HG03039 (cell line): ENCODE data around the gene RMI2.
A peak's percentile ranks its signal among the peaks of the same experiment; 100 is the strongest.
"Not testable (repeated sequence)": the region's sequence is repeated elsewhere in the genome, so short reads cannot be mapped to it uniquely, and the experiment has no call there.

Source experiments
- ATAC-seq: cut with Tn5 transposase; IDR thresholded peaks from one replicate; pipeline ENCODE4 v1.9.1; 2021; ENCODE audit warnings: mild to moderate bottlenecking, moderate library complexity; ENCODE audit not compliant: unreplicated experiment

Gene RMI2

DNA sequence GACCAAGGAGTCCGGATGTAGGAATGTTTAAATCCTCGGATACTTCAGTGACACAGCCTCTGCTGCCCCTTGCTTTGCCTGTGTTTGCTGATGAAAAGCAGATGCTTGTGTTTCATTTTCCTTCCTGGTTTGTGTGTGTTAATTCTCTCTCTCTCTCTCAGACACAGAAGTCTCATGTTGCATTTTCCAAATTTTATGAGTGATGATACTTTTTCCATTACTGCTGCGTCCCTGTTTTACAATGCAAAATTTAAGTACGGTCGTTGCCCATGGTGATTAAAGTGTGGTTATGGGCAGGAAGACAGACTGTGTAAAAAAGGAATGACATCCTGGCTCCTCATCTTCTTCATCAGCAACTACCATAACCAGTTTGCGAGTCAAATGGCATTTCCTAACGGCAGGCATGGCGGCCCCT lies 5.7 kb downstream of the RMI2 start:
- ATAC-seq: no peak

DNA sequence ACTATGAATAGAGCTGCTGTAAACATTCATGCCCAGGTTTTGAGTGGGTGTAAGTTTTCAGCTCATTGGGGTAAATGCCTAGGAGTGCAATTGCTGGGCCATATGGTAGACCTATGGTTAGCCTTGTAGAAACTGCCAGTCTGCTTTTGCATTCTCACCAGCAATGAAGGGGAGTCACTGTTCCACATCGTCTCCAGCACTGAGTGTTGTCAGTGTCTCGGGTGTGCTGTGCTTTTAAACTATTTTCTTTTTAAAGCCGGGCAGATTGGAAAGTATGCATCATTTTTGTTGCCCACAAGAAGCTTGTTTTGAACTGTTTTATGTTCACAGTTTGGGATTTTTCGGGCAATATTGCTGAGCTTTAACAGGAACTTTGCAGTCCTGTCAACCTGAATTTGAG lies 7.9 kb downstream of the RMI2 start:
- no peak for ATAC-seq

DNA sequence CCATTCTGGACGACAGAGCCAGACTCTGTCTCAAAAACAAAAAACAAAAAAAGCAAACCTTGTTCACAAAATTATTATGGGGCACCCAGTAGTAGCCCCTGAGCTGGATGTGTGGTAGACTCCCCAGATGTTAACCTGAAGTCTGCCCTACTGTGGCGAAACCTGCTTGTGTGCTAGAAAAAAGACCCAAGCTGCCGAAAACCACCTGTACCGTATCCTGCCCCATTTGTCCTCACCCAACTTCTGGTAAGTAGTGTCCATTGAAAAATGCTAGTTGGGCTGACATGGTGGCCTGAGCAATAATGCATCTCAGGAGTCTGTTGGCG lies 9.1 kb downstream of the RMI2 start:
- ATAC-seq: peak; percentile 23

DNA sequence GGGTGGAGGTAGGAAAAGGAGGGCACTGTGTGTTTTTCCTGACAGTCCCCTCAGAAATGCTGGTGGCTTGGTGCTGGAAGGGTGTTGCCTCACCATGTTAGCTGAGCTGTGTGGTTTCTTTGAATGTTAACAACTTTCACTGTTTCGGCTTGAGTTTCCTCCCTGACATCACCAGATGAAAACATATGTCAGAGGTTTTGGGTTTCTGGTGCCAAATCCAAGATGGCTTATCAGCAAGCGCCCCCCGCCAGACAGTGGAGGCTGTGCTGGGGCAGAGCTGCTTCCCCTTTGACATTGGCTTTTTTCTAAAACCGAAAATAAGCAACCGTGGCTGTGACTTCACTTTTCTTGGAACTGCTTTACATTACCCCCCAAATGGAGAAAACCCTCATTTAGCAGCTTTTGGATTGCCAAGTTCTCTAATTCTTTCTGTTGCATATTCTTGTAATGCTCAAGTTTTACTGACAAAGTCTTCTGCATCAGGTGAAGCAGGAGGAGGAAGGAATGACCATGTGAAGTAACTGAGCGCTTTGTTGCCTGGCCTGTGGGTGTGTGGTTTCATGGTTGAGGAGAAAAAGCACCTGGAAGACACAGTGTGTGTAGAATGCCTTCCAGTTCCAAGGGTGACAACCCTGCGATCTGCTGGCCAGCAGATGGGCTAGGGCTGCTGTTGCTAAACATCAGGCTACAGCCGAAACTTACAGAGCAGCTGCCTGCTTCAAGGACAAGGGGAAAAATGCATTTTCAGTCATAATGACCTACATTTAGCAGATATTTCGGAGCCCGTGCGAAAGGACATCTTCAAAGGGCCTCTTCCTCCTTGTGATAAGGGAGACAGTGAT lies 9.7 kb downstream of the RMI2 start:
- ATAC-seq: peak; percentile 51

DNA sequence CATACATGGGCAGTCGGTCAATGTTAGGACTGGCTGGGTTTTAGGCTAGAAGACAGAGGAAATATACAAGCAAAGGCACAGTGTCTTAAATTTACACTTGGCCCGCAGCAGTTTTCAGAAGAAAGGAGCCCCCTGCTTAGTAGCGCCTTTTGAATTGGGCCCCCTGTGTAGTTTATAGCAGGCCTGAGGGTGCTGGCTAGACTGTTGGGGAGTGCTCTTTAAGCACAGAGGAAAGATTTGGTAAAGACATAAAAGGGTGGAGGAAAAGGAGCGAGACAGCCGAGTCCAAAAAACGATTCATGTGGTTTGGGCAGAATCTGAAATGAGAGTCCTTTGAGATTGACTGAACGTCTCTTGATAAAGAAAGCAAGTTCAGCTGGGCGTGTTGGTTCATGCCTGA lies 10.6 kb downstream of the RMI2 start:
- ATAC-seq: no peak

DNA sequence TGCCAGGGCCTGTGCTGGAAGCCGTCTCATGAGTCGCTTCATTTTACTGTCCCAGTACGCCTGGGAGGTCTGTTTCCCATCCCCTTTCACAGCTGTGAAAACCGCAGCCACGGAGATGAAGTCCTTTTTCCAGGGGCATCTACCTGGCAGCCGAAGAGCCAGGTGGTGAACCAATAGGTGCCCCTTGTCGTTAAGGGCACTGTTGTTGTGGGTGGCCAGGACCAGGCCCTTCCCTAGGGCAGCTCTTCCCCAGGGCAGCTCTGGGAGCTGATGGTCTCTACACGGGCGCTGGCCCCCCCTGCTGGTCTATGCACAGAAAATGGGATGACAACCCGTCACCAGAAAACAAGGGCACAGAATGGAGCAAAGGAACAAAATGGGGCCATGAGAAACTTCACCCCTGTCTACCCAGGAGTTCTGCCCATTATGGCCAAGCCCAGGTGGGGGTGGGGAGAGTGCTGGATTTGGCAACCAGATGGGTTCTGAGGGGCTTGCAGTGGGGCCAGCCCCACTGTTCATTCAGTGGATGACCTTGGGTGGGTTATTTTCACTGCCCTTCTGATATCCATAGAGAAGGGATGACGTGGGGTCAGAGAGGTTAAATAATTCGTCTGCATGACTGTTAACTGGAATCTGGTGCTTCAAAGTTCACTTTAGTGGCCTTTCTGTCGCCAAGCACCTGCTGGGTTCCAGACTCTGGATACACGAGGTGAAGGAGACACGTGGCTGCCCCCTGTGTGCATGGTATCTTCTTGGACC lies 11.5 kb downstream of the RMI2 start:
- no peak for ATAC-seq

DNA sequence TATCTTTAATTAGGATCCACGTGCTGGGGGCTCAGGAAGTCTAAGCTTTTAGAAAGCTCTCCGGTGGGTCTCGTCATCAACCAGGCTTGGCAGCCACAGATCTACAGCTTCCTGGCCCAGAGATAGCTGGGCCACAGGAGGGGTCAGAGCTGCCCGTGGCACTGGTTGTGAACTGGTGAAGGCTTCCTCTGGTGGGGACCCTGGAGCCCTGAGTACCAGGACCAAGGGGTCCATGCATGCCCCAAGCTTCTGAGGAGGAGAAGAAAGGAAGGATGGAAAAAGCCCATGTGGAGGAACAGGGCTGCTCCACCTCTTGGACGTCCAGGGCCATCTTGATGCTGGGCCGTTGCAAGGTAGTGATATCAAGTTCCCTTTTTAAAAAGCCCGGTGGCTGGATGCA lies 13.3 kb downstream of the RMI2 start:
- ATAC-seq: no peak

DNA sequence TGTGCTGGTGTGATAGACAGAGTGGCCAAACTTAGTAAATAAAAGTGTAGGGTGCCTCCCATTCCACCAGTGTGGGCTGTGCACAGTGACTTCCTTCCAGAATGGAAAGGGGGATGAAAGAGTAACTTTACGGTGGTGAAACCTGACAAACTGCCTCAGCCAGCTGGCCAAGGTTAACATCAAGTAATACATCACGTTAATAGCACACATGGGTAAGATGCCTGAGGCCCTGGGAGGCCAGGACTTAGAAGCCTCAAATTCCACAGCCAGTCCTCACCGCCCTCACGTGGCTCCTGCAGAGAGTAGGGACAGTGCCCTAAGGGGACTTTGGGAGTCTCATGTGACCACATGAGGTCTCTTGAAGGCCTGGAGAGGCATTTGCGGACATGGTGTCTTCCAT lies 14.1 kb downstream of the RMI2 start:
- no peak for ATAC-seq

DNA sequence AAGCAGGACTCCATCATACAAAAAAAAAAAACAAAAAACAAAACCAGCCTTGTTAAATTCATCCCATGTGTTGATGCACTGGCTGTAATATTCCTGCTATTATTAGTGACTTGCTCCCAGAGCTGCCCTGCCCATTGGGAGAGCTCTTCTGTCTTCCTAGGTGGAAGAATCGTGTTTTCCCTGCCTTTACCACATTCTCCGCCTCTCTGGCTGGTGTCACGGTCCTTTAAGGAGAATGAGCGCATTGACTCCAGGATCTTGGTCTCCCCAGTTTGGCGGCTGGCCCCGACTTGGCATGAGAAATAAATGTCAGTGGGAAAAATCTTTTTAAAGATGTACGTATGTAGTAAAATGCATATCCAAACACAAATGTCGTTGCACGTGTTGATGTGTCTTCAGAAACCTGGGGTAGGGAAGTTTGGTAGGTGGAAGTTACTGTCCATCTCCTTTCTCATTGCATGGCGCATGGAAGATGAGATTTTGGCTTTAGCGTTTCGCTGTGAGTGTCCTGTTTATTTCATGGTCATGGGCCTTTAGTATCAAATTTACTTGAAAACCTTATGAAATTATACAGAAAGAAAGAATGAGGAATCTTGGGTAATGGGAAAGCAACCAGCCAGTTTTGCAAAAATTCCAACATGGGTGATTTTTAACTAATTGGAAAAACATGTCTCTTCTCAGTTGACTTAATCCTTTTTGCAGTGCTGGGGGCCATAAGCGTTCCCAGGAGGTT lies 15.5 kb downstream of the RMI2 start:
- ATAC-seq: no peak

DNA sequence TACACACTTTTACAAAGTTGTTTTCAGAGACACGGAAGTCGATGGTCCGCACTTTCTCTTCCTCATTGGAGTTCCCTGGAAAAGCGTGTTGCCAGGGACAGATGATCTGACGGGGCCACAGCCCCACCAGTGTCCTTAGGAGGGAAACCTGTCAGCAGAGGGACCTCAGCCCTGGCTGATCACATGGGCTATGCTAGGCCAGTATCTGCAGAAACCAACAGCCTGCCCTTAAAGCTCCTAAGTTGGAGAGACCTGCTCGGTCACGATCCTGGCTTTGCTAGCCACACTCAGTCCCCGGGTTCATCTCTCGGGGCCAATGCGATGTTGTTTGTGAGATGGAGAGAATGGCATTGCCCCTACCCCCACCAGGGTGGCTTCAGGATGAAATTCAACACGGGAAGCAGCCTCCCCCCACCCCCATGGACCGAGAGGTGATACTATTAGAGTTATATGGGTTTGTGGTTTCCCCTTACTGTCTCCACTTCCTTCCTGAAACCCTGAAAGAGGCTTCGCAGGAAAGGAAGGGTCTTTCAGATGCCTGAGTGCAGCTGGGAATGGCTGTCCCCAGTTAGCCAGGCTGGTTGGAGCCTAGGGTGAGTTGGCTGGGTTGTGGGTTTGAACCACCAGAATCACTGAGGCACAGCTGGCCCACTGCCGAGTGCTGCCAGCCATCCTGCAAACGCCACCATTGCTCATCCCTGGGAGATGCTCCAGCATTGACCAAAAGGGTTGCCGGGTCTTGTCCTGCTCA lies 16.6 kb downstream of the RMI2 start:
- no peak for ATAC-seq

DNA sequence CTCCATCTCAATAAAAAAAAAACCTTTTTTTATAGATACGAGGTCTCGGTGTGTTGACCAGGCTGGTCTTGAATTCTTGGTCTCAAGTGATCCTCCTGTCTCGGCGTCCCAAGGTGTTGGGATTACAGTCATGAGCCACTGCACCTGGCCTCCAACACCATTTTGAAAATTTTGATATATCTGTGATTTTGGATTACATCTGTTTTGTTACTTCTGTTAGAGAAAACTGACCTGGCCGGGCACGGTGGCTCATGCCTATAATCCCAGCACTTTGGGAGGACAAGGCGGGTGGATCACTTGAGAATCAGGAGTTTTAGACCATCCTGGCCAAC lies 18.6 kb downstream of the RMI2 start:
- no peak for ATAC-seq

DNA sequence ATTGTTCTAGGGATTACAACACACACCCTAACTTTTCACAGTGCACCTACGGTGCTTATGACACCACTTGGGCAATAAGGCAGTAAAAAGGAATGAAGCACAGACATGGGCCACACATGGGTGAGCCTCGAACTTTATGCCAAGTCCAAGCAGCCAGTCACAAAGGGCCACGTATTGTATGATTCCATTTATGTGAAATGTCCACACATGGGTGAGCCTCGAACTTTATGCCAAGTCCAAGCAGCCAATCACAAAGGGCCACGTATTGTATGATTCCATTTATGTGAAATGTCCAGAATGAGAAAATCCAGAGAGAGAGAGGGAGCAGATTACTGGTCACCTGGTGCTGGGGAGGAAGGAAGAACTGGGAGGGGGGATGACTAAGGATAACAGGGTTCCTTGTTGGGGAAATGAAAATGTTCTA lies 22.2 kb downstream of the RMI2 start:
- no peak for ATAC-seq

DNA sequence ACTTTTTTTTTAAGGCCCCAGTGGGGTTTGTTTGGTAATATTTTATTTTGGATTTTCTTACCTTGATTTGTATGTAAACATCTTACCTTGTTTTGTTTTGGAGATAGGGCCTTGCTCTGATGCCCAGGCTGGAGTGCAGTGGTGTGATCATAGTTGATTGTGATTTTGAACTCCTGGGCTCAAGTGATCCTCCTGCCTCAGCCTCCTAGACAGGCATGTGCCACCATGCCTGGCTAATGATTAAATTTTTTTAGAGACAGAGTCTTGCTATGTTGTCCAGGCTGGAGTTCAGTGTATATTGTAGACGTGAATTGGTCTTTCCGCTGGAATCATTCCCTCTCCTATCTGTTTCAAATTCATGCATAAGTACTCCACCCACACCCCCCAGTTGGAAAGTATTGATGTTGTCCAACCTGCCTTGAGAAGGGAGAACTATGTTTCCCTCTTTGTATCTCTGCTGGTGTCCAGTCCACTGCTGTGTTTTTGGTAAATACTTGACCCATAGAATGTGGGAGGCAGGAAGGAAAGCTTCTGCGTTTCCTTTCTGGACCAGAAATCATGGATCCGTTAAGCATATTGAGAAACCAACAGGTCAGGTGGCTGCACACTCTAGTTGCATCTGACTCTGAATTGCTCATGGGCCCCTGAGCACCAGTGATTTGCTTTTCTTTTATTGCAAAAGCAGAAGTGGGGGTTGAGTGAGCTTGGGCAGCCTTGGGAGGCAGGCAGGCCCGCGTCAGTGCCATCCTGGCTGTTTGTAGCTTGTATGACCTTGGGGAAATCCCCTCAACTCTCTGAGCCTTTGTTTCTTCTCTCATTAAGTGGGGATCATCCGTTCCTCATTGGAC lies 25.0 kb downstream of the RMI2 start:
- ATAC-seq: peak; percentile 44

DNA sequence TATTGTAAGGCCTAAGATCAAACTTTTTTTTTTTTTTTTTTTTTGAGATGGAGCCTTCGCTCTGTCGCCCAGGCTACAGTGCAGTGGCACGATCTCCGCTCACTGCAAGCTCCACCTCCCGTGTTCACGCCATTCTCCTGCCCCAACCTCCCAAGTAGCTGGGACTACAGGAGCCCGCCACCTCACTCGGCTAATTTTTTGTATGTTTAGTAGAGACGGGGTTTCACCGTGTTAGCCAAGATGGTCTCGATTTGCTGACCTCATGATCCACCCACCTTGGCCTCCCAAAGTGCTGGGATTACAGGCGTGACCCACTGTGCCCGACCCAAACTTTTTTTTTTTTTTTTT lies 25.6 kb downstream of the RMI2 start:
- not testable (repeated sequence) for ATAC-seq

DNA sequence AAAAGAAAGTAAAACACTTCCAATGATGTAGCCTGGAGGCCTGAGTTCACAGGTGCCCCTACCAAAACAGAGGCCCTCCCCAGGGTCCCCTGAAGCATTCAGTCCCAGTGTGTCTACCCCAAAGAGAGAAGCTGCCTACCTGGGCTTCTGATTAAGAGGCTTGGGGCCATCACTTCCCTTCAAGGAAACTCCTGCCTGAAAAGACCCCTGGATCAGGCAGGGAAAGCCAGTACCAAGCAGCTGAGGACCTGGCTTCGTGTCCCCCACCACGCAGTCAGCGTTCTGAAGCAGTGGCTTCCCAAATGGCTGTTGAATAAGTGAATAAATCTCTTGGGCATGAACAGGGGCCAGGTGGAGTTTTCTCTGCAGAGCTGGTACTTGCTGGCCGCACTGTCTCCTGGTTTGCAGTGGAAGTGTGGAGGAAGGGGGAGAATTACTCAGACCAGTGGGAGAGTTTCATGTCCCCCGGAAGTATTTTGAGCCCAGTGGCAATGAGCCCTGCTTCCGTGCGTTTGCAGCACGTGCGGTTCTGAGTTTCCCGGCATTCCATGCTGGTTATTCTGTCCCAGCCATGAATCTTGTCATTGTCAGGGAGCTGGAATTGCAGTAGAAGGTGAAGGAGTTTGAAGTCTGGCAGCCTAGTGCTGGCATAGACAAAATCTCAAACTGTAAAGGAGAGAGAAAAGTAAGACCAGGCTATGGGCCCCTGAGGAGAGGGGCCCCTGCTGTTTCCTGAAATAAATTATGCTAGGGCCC lies 27.0 kb downstream of the RMI2 start:
- no peak for ATAC-seq

DNA sequence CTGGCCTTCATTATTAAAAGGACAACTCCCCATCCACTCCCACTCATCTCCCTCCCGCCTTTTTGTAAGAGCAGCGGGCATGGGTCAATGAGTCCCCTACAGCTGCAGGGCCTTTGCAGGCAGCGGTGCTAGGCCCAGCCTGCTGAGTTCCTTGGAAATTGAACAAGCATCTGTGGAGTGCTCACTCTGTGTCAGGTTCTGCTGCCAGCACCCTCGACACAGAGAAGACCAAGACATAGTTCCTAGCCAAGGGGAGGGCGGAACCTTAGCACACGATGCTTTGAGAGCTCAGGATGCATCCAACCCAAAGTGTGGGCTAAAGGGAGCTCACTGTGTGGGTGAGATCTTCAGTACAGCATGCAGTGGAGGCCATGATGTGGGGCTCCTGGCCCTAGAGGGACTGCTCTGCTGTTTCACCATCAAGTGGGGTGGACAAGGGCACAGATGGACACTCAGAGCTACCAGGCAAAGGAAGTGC lies 27.6 kb downstream of the RMI2 start:
- no peak for ATAC-seq

DNA sequence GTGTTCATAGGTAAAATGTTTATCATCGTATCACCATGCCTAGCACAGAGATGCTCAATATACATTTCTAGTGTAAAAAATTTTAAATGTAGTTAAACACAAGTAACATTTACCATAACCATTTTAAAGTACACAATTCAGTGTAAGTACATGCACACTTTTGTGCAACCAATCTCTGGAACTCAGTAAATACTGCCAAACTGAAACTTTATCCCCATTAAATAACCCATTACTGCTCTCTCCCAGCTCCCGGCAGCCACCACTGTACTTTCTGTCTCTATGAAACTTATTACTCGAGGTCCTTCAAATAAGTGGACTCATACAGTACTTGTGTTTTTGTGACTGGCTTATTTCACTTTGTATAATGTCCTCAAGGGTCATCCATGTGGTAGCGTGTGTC lies 29.0 kb downstream of the RMI2 start:
- ATAC-seq: no peak

DNA sequence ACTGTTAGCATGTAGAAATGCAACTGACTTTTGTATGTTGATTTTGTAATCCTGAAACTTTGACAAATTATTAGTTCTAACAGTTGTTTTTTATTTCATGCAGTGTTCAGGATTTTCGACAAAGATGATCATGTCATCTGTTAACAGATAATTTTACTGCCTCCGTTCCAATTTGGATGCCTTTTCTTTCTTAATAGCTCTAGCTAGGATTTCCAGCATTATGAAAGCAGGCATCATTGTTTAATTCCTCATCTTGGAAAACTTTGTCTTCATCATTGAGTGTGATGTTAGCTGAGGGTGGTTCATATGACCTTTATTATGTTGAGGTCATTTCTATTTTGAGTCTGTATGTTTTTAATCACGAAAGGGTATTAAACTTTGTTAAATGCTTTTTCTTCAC lies 31.9 kb downstream of the RMI2 start:
- ATAC-seq: no peak

DNA sequence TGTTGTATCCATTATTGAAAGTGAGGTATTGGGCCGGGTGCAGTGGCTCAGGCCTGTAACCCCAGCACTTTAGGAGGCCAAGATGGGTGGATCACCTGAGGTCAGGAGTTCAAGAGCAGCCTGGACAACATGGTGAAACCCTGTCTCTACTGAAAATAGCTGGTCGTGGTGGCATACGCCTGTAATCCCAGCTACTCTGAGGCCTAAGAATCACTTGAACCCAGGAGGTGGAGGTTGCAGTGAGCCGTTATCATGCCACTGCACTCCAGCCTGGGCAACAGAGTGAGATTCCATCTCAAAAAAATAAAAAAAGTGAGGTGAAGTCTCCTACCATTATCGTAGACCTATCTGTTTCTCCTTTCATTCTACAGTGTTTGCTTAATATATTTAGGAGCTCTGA lies 33.7 kb downstream of the RMI2 start:
- not testable (repeated sequence) for ATAC-seq

DNA sequence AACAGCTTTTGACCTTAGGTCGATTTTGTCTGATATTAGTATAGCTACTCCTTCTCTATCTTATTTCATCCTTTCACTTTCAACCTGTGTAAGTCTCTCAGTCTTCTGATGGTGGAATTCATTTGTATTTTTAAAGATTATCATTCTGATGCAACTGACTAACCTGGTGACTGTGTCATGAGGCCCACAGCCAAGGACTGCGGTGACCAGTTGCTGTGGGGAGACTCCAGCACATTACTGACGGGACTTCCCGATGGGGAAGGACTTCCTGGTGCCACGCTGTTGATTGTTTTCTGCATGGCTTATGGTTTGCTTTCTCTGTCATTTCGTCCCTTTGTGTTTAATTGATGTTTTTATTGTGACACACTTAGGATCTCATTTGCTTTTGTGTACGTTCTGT lies 34.2 kb downstream of the RMI2 start:
- ATAC-seq: no peak
